Posterior vena cava (tissue), 2 donors: ENCODE data around the gene KIF4A. TPM values are rescaled to one million over a fixed set of nuclear protein-coding genes. Genes with fewer than 3 reads are reported as not detected.

Experiments
- DNase-seq: peaks from one replicate; pipeline ENCODE4 v3.0.0-alpha.2; 2020; ENCODE audit warnings: low spot score
- intact Hi-C, 2 donors: fragments of 100-400 bp; cut with DNase I; formaldehyde crosslinking; loops; one replicate each; pipeline versions ENCODE4 v1.14.1 to v1.14.2; 2022 to 2023
- total RNA-seq, 2 donors: library from RNA; stranded (reverse); fragmentation: NEBNext Ultra II Directional; extraction: Animal tissue kit (Norgen Biotek cat#: 25700); gene quantifications; one replicate each; pipeline ENCODE4 v1.2.1, GENCODE V29; 2021
- donor health status: DM: yes; HTN: yes; CAD: no.
- donor health status: DM: yes; HTN: yes; CAD: no.

Gene KIF4A
- total RNA-seq, 2 donors from 2014 or later: 0.10 to 0.37 TPM

DNA sequence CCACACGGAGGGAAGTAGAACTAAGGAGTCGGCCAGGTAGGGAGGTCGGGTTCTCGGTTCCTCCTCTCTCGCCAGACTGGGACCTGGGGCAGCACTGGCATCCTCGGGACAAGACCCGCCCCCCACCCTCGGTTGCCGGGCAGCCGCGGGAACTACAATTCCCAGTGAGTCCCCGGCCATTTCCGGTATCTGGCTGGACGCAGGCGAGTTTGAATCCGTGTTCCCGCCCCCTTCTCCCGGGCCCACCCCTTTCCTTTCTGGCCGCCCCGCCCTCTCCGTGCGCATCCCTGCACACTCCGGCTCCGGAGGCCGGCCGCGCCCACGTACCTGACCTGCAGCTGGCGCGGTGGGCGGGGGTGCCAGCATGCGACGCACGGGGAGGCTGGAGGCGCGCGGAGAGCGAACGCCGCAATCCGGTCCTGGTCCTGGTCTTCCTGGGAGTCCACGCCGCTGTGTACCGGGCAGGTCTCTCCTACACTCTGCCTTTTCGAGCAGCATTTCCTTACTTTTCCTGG is 144.5 kb downstream of the KIF4A start:
- peak; percentile 94 for DNase-seq
- intact Hi-C loops: no loop called here

DNA sequence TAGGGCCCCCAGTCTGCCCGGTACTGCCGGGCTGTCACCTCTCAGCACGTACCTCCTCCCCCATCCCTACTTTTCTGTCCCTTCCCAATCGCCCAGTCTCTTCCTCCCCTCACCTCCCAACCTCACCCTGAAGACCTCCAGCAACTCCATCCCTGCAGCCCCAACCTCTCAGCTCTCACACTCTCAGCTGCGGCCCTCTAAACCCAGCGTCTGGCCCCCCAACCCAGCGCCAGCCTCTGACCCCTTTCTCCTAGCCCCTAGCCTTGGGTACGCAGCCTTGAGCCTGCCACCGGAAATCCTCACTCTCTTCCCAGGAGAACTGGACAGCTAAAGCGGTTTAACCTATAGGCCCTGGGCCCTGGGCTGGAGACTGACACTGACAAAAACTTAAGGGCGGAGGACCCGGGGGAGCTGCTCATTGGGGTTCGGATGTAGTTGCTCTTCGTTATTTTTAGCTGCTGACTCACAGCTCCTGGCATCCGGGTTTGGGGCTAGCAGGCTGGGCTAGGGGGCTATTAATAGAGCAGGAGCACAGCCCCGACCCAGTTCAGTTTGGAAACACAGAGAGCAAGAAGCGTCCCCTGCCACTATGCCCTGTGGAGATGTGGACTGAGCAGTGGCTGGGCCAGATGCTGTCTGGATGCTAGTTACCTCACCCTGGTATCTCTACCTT is 145.1 kb downstream of the KIF4A start:
- intact Hi-C loops: no loop called here
- peak; percentile 82 for DNase-seq

DNA sequence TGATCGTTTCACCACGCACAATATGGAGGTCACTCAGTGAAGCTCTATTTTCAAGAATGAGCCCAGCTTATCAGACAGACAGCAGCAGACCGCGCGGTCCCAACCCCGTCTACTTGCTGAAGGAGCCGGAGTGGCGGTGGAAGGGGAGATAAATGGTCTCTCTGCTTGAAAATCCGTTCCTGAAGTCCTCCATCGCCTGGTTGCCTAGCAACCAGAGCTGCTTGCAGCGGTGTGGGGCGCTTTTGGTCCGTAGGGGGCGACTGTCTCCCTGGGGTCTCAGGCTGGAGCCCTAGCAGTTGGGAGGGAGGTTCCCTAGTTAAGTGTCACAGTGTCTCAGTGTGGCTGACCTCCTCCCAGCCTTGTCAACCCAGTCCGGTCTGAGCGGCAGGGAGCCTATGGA is 146.4 kb downstream of the KIF4A start:
- peak; percentile 62 for DNase-seq
- intact Hi-C loops: no loop called here

DNA sequence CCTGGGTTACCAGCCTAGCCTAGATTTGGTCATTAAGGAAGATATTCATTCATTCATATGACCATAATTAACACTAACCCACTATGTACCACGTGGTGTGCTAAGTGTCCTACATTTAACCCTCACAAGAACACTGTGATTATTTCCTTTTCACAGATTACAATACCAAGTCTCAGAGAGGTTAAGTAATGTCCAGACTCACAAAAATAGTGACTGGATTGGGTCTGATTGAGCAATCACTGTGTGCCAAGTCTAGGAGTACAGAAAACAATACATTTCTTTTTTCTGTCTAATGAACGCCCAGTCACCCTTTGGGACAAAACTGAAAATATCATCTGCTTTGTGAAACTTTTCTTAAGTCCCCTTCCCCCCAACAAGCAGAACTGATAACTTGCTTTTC is 147.1 kb downstream of the KIF4A start:
- DNase-seq: no peak
- intact Hi-C loops: no loop called here

DNA sequence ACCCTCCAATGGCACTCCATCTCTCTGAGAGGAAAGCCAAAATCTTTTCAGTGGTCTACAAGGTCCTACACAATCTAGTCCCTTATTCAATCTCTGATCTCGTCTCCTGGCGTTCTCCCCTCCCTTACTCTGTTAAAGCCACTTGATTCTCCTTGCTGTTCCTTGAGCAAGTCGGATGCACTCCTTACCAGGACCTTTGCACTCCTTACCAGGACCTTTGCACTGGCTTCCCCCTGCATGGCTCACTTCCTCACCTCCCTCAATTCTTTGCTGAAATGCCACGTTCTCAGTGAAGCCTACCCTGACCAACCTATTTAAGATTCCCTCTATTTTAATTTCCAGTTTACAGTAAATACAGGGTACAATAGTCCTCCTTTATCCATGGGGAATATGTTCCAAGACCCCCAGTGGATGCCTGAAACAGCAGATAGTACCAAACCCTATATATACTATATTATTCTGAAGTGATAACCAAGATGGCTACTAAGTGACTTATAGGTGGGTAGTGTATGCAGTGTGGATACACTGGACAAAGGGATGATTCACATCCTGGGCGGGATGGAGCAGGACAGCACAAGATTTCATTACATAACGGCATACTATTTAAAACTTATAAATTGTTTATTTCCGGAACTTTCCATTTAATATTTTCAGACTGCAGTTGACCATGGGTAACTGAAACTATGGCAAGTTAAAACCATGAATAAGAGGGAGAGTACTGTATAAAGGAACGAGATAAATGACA is 148.2 kb downstream of the KIF4A start:
- intact Hi-C loops: no loop called here
- no peak for DNase-seq

DNA sequence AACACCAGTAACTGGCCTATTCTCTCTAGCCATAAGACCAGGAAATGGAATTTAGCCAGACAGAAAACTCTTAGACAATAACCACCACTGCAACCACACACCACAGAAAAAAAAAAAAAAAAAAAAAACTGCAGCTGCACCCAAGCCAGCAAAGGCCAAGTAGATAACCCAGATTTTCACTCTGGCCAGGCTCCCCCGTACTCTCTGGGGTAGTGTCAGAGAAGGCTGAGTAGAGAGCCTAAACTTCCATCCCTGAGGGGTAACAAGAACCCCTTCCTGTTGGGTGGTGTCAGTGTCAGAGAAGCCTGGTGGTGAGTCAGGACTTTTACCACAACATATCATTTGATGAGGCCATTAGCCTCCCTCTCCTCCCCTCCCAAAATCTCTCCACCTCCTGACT is 149.1 kb downstream of the KIF4A start:
- no peak for DNase-seq
- intact Hi-C loops: no loop called here

DNA sequence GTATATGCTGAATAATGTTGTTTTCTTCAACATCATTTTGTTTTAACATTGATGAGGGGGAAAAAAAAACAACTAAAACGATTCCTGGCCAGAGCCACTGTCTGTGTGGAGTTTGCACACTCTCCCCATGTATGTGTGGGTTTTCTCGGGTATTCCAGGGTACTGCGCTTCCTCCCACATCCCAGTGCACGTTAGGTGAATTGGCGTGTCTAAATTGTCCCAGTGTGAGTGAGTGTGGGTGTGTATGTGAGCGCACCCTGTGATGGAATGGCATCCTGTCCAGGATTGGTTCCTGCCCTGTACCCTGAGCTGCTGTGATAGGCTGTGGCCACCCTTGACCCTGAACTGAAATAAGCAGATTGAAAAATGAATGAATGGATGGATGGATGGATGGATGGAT is 152.3 kb downstream of the KIF4A start:
- intact Hi-C loops: no loop called here
- peak; percentile 1 for DNase-seq

DNA sequence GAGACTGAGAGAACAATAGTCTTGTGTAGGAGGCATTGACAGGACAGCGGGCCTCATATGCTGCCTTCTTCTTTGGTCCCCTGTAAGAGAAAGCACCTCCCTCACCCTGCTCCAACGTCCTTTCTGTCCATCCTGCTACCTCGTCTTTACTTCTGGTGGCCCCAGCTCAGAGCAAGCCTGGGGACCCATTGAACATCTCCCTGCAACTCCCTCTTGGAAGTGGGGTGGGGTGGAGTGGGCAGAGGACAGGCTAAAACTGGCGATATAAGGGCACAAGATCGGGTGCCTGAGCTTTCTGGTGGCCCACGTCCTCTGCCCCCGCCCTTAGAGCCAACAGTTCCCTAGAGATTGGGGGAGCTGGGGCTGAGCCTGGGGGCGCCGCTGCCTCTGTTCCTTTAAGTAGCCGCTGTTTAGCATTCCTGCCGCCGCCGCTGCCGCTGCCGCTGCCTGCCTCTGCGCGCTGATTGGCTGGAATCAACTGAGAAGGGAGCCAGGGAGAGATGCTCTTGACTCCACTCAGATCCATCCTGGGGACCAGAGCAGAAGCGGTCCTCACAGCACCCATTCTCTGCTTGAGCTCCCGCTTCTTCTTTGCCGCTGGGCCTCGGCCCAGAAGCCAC is 154.5 kb downstream of the KIF4A start, which contains the start of gene DLG3:
TSS of gene DLG3 (plus strand) at position 510 of the 620 bp plus-strand sequence. CDS start 367 bp downstream, outside the sequence.
- intact Hi-C loops: no loop called here
- no peak for DNase-seq

DNA sequence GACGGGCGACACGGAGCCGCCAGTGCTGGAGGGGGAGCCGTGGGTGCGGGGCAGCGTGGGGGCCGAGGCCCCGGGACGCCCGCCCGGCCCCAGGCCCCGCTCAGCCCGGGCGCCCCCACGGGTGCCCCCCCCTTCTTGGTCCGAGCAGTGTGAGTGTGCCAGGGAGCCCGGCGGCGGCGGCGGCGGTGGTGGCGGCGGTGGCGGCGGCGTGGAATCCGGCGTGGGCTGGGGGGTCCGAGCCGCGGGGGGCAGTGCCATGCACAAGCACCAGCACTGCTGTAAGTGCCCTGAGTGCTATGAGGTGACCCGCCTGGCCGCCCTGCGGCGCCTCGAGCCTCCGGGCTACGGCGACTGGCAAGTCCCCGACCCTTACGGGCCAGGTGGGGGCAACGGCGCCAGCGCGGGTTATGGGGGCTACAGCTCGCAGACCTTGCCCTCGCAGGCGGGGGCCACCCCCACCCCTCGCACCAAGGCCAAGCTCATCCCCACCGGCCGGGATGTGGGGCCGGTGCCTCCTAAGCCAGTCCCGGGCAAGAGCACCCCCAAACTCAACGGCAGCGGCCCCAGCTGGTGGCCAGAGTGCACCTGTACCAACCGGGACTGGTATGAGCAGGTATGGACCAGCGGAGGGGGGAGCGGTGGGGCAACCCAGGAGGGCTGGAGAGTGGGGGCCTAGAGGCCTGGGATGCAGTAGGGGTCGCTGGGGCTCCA is 155.2 kb downstream of the KIF4A start:
- no peak for DNase-seq
- intact Hi-C loops: no loop called here

DNA sequence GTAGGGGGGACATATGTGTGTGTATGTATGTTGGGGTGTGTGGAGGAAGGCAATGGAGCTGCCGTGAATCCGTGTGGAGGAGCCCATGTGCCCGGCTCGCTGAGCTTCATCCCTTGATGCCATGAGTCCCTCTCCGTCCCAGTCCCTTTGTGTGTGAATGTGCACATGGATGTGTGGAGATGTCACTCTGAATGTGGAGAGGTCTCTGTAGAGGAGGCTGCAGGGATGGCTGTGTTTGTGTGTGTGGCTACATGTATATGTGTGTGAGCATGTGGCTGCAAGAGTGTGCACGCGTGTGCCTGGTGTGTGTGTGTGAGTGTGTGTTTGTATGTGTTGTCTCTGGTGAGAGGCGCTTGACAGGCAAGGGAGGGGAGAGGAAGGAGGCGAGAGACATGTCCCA is 156.0 kb downstream of the KIF4A start:
- no peak for DNase-seq
- intact Hi-C loops: no loop called here

DNA sequence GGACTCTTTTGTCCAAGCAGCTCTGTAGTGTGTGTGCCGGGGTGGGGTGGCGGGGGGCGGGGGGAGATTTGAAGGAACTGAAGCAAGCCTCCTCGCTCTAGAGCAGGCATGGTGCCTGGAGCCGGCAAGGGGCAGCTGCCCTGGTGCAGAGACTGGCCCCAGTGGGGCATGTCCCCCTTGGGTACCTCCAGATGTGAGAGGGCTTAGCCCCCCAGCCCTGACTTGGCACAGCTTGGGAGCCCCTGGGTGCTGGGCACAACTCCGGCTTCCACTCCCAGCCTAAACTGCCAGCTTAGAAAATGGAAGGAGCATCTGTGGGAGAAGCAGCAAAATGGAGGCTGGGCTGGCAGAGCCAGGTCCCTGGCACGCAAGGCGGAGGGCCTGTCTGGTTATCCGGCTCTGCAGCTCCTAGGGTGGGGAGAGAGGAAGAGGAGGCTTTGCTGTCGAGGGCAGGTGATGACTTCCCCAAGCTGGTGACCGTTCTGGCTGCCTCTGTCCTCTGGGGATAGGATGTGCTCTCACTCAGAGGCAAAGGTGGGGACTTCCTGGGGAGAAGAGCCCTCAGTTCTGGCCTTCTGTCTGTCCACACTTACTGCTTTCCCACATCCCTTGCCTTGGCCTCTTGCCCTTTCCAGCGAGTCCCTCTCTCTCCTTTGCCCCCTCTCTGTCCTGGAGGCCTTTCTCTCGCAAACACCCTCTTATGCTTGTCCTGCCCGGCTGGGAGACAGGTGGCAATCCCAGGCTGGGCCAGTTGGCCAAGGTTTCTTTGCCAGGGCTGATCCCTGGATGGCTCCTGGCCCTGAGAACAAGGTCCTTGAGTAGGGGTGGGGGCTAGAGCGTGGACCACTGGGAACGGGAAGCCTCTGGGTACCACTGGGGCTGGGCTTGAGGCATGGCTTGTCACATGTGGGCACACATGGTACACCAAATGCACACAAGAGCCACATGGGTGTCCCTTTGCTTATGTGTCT is 156.8 kb downstream of the KIF4A start:
- intact Hi-C loops: no loop called here
- no peak for DNase-seq

DNA sequence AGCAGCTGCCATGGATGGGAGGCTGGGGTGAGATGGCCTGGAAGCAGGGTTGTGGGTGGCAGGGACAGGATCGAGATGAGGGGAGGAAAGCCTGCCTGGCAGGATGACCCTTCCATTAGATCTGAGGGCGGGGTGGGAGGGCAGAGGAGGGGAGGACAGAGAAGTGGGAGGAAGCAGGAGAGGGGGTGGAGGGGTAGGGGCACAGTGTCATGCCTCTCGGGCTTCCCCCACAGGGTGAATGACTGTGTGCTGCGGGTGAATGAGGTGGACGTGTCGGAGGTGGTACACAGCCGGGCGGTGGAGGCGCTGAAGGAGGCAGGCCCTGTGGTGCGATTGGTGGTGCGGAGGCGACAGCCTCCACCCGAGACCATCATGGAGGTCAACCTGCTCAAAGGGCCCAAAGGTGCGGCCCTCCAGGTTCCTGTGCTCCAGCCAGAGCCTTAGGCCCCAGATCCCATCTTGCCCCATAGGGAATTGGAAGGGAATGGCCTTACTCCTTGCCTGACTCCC is 159.6 kb downstream of the KIF4A start:
- no peak for DNase-seq

DNA sequence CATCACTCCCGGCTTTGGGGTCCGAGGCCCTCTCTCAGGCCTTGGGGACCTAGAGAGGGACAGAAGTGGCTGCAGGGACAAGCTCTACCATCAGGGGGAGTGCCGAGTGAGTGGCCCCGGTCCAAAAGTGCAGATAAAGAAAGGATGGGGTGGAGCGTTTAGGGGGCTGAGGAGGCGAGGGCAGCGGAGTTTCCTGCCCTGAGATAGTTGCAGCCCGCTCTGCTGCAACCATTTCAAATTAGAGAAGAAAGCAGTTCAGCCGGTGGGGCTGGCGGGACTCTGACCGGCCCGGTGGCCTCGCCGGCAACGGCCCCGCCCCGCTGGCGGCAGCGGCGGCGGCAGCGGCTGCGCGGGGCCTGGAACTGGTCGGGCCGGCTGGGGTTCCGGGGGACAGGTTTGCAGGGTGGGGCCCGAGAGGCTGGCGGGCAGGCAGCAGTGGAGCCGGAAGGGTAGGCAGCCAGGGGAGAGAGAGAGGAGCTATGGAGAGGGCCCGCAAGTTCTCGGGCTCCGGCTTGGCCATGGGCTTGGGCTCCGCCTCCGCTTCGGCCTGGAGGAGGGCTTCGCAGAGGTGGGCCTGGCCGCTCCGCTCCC is 162.3 kb downstream of the KIF4A start:
- no peak for DNase-seq
- intact Hi-C loops: loop anchor here in 1 of 2 donors (5.0 kb wide), 1 partner anchor 100 kb away; no protein-coding TSS in a partner anchor

More for the DNA sequence above, 159.6 kb downstream of the KIF4A start:
- intact Hi-C loops: no loop called here

DNA sequence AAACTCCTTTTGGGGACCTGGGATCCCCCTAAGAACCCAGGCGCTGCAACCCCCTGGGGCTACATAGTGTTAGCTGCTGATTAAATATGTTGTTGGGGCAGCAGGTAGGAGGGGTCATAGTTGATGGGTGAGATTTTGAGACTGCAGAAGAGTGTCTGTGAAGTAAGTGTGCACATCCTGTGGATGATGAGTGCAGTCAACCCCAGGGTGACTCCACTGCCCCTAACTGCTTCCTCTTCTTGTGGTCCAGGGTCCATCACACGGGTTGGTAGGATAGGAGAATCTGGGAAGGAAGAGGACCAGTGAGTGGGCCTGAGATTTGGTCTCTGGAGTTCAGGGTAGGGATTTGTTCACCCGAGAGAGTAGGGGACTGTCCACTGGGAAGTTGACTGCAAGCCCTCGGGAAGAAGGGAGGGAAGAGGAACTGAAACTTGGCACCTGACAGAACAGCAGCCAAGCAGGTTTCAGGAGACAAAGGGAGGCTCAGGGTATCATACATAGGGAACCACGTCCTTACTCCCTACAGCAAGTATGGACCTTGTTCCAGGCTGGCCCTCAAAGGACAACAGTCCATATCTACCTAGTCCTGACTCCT is 163.2 kb downstream of the KIF4A start:
- DNase-seq: no peak
- intact Hi-C loops: loop anchor here in 1 of 2 donors (5.0 kb wide), 1 partner anchor 99 kb away; no protein-coding TSS in a partner anchor

DNA sequence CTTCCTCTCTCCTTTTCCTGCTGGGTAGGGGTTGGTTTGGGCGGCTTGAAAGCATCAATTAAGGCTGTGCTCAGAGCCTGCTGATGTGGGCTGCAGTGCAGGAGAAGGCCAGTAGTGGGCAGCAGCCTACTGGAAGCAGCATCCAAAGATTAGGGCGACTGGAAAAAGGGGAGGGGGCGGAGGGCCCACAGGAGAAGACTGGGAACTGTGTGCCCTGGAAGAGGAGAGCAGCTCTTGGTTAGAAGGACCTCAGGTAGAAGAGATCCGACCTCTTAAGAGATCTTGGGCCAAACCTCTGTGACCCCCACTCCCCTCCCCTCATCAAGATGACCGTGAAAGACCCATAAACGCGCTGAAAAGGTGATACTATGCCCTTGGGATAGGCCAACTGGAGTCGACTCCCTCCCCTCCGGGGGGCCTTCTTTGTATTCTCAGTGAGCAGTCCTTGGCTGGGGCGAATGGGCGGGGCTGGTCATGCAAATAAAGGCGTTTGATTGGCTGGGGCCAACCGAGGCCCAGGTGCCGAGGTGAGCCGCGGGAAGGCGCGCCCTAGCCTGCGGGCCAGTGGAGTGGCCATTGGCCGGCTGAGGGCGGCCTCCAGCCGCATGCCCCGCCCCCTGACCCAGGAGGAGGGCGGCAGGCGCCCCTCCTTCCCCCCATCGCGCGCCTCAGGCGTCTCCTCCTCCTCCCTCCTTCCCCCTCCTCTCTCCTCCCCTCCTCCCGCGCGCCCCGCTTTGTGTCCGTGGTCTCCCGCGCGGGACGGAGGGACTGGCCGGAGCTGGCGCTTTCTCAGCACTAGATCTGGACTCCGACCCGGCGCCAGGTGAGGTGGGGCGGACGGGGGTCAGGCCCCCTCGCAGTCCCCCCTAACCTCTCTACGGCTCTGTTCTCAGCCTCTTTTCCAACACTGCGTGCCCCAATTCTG is 164.8 kb downstream of the KIF4A start:
- DNase-seq: no peak
- intact Hi-C loops: loop anchor here in 1 of 2 donors (5.0 kb wide), 1 partner anchor 98 kb away; no protein-coding TSS in a partner anchor
